HG02981 (cell line): Measurements from ENCODE around the gene LIM2.
A peak's percentile ranks its signal among the peaks of the same experiment; 100 is the strongest.
"Not testable (repeated sequence)": the region's sequence is repeated elsewhere in the genome, so short reads cannot be mapped to it uniquely, and the experiment has no call there.

Experiments used
- ATAC-seq: cut with Tn5 transposase; IDR thresholded peaks from one replicate; pipeline ENCODE4 v1.9.1; 2021; ENCODE audit warnings: mild to moderate bottlenecking, moderate library complexity; ENCODE audit not compliant: unreplicated experiment

The LIM2 gene

GRCh38 chr19:51397453-51397852 lies 9.7 kb upstream of the LIM2 start:
- ATAC-seq = not testable (repeated sequence)

- ATAC-seq = no peak
Observed at GRCh38 chr19:51396175-51396574, 8.4 kb upstream of the LIM2 start.

- ATAC-seq = peak; percentile 82
Observed at GRCh38 chr19:51394050-51394836, 6.5 kb upstream of the LIM2 start.

DNA sequence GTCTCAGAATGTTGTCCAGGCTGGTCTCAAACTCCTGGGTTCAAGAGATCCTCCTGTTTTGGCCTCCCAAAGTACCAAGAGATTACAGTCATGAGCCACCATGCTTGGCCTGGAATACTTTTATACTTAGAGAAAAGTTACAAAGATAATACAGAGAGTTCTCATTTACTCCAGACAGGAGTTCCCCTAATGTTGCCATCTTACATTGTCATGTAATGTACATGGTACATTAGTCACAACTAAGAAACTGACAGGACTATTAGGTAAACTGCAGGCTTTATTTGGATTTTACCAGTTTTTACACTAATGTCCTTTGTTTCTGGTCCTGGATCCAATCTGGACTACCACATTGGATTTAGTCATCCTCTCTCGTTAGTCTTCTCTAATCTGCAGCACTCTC lies 4.9 kb upstream of the LIM2 start:
- no peak for ATAC-seq

DNA sequence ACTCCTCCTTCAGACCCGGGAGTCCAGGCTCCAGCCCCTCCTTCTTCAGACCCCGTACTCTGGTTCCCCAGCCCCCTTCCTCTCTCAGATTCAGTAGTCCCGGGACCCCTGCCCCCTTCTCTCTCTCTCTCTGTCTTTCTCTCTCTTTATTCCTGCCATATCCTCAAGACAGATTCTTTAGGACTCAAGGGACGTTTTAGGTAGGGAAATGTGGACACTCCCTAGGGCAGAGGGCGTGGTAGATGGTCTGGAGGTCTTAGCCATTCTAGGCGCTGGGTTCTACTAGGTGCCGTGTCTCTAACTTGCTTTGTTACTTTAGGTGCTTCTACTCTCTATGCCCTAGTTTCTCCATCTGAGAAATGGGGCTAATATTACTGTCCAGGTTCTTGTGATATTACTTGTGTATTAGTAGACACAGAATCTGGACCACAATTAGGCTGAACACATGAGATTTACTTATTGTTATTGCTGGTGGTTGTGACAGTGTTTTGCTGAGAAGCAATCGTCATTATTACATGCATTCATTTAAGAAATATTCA lies 3.4 kb upstream of the LIM2 start:
- no peak for ATAC-seq

GRCh38 chr19:51389143-51389542 lies 1.4 kb upstream of the LIM2 start:
- no peak for ATAC-seq

DNA sequence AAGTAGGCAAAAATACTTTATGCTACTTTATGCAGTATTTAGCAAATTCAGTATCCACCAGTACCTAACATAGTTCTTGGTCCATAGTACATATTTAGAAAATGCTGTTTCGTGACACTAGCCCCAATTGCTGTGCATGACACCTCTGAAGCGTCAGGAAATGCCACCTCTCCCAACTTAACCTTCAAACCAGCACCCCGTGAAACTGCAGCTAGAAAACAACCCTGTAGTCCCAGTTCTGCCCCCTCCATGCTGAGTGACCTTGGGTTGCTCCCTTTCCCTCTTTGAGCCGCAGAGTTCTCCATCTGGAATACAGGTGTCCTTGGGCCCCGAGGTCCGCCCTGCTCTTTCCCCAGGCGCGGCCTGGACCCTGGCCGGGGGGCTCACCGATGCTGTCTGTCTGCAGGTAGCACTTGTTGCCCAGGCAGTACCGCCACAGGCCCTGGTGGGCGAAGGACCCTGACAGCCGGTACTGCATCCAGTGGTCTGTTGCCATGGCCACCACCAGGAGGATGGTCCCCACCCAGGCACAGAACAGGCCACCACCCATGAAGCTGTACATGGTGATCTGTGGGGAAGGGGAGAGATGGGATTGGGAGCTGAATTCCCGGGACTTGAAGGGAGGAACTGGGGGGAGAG lies 773 bp downstream of the LIM2 start:
- no peak for ATAC-seq

DNA sequence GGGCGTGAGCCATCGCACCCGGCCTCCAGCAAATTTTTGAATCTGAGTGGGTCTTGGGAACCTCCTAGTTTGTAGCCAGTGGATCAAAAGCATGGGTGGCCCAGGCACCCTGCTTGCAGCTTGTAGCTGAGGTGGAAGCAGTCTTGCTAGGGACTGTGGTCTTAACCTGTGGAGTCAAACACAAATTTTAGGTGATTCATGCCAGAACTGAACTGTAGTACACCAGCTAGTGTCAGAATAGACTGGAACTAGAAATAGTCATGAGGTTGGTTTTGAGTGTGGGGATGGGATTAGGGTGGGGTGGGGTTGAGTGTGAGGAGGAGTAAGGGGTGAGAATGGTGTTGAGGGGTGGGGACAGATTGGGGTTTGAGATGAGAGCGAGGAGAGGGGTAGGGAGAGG lies 5.8 kb downstream of the LIM2 start:
- ATAC-seq = no peak

GRCh38 chr19:51380379-51380778 lies 7.4 kb downstream of the LIM2 start:
- ATAC-seq = no peak

DNA sequence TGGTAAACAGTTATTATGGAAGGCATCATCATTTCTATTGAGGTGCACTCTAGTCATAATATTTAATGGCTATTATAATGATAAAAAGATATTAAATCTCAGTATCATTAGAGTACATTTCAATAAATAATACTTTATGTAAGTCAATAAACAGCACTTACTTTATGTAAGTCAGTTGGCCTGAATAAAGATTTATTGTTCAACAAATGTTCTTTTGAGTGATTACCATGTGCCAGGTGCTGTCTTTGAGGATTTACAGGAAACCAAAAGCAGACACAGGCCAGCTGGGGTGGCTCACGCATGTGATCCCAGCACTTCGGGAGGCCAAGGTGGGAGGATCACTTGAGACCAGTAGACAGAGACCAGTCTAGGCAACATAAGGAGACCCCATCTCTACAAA lies 10.4 kb downstream of the LIM2 start:
- no peak for ATAC-seq

DNA sequence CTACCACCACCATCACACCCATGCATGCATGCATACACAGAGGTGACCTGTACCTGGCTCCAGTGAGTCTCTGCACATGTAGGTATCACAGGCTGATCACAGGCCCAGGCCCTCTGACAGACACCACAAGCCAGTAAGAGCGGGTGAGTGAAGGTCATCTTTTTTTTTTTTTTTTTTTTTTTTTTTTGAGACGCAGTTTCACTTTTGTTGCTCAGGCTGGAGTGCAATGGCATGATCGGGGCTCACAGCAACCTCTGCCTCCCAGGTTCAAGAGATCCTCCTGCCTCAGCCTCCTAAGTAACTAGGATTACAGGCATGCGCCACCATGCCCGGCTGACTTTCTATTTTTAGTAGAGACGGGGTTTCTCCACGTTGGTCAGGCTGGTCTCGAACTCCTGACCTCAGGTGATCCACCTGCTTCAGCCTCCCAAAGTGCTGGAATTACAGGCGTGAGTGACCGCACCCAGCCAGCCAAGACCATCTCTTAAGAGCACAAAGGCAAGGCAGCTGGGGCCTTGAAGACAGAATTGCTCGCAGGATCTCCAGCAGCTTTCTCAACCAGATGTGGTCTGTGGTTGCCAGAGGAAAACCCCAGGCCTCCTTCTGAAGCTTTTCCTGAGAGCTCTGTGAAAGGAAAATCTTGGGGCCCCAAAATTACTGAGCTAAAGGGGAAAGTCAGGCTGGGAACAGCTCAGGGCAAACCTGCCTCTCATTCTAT lies 12.1 kb downstream of the LIM2 start:
- ATAC-seq = no peak

DNA sequence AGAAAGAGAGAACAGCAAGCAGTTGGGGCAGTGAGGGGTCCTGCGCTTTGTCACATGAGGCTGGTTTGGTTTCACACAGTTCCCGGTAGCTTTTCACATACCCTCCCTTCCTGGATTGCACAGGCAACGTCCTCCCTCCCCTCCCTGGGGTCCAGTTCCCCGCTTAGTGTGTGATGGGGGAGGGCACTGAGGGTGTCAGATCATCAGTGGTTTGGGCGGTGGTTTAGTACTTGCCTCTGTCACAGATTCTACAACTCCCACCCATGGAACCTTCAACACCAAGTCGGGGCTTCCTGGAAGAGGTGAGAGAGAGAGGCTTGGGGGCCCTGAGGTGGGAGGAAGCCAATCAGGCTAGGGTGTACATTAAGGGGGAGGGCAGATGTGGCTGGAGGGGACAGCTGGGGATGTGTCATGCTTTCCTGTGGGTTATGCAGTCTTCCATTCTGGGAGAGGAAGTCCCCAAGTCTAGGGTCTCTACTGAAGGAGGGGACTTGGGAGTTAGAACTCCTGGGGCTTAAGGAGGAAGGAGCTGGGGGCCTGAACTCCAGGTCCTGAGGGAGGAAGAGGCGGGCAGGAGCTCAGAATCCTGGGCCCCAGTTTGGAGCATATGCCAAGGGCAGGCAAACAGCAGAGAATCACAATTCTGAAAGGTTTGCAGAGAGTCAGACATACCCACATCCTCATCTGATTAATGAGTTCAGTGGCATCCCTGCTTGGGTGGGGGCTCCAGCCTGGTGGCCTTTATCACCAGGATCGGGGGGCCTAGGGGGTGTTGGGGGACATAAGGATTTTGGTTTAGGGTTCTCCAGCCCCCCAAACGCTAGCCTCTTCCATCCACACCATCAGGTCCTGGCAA lies 14.9 kb downstream of the LIM2 start, which contains the start of gene NKG7:
NKG7 (minus strand) TSS at position 6 of the 856 bp plus-strand sequence. CDS start 119 bp downstream, outside the sequence.
- peak; percentile 39 for ATAC-seq

DNA sequence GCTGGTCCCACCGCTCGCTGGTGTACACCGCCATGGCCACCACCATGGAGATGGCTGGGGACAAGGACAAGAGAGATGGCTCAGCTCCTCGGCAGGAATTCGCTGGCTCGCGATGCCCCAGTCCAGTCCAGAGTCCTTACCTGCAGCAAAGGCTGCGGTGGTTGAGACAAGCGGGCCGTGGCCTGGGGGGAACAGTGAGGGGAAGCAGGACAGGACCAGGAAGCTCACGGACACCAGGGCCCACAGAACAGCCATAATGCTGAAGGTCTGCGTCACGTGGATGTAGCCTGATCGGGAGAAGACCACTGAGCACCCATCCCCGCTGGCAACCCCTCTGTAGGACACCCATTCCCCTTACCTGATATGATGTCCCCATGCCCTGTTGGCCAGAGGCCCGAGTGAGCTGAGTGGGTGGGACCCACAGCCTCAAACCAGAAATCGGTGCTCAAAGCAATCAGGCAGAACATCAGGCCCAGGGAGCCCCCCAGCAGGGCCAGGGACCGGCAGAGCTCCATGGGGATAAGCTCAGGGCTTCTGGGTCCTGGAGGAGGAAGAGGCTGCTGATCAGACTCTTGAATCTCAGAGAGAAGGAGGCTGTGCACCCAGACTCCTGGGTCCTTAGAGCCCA lies 15.6 kb downstream of the LIM2 start:
- ATAC-seq = no peak

DNA sequence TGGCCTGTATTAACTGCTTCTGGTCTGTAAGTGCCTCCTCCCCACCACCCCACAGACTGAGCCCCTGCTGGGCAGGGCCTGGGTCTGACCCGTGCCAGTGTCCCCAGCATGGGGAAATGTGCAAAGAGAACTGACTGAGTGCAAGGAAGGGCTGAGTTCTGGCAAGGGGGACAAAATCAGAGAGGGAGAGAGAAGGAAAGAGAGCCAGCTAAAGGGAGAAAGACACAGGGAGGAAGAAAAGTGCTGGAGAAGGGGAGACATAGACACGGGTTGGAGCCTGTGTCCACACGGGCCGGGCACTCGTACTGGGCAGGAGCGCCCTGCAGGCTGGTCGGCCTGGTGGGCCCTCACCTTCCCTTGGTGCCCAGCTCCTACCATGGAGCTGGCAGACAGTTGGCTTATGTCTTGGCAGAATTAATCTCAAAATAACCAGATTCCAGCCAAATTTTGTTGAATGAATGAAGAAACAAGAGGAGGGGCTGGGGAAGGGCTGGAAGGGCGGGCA lies 16.5 kb downstream of the LIM2 start:
- ATAC-seq = no peak

DNA sequence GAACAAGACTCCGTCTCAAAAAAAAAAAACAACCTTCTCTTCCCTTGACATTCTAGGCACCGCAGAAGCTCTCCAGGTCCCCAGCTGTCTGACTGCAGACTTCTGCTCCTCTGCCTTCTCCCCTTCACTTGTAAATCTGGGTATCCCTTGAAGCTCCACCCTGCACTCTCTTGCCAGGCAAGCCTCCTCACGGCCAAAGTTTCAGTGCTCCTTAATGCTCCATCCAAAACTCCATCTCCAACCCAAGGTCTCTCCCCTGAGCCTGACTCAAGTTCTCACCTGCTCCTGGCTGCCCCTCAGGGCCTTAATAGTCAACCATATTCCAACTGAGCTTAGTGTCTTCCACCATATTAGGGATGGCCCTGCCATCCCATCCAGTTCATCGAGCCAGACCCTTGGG lies 17.5 kb downstream of the LIM2 start:
- no peak for ATAC-seq

DNA sequence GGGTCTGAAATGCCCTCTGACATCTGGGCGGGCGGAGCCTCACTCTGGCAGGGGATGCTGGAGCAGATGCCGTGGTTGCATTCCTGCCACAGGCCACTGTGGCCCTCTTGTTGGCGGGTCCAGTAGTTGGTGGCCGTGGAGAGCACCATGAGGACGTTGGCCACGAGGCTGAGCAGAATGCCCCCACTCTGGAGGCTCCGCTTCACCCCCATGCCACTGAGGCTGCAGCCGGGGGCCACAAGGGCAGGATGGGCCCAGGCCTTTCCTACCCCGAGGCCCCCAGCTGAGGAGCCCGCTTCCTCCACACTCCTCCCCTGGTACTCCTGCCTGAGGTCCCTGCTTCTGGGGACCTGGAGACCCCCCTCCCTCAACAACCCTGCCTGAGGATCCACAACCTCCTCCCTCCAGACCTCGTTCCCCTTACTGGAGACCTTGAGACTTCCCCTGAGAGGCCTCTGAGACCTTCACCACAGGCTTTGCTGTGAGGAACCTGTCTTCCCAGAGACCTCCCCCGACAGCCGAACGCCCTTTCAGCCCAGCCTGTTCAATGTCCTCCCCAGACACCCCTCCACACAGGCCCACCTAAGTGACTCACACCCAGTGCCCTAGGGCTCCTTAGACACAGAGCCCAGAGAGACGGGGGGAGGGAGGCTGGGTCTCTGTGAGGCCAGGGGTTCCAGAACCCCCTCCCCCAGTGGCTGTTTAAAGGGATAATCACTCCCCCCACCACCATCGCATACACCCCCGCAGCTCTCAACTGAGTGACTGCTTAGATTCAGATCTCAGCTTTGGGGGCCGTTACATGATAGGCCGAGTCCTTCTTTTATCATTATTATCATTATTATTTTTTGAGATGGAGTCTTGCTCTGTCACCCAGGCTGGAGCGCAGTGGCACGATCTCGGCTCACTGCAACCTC lies 19.1 kb downstream of the LIM2 start, which contains the start of gene CLDND2:
CLDND2 (minus strand) TSS at position 638 of the 917 bp plus-strand sequence; CDS start at position 212, 426 bp downstream.
- no peak for ATAC-seq

GRCh38 chr19:51367565-51368365 lies 20.0 kb downstream of the LIM2 start:
- ATAC-seq = peak; percentile 74

GRCh38 chr19:51367255-51367564 lies 20.6 kb downstream of the LIM2 start:
- peak; percentile 3 for ATAC-seq
